Measurements from ENCODE around the gene TTLL6.

TTLL6 gene

DNA sequence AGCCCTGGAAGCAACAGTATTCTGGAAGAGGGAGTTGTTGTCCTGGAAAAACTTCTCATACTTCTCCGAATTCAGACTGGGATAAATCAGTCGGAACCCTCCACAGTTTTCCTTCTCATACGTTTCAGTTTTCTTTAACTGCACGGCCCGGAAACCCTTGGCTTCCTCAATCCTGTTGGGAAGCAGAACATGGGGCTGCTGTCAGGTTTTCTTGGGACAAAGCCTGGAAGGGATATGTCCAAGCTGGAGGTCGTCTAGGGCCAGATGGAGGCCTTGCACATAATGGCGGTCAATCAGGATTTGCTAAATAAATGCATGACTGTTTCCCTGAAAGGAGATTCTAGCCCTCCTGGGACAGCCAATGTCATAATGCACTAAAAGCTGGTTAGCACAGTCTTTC lies 29.2 kb downstream of the TTLL6 start:
- H3K4me3 ChIP-seq (ENCODE audit: low read depth, low read length), result no peak overlapping the region
- TF ChIP-seq, protein P1, sequence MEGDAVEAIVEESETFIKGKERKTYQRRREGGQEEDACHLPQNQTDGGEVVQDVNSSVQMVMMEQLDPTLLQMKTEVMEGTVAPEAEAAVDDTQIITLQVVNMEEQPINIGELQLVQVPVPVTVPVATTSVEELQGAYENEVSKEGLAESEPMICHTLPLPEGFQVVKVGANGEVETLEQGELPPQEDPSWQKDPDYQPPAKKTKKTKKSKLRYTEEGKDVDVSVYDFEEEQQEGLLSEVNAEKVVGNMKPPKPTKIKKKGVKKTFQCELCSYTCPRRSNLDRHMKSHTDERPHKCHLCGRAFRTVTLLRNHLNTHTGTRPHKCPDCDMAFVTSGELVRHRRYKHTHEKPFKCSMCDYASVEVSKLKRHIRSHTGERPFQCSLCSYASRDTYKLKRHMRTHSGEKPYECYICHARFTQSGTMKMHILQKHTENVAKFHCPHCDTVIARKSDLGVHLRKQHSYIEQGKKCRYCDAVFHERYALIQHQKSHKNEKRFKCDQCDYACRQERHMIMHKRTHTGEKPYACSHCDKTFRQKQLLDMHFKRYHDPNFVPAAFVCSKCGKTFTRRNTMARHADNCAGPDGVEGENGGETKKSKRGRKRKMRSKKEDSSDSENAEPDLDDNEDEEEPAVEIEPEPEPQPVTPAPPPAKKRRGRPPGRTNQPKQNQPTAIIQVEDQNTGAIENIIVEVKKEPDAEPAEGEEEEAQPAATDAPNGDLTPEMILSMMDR (IDR thresholded peaks at IDR 0.05; ENCODE audit: low read depth, low read length), result no peak
- no peak for DNase-seq (ENCODE audit: low read depth, low spot score)
- in situ Hi-C loops (cut with HindIII; ENCODE audit: low sequenced_read_pairs), result no loop called here

DNA sequence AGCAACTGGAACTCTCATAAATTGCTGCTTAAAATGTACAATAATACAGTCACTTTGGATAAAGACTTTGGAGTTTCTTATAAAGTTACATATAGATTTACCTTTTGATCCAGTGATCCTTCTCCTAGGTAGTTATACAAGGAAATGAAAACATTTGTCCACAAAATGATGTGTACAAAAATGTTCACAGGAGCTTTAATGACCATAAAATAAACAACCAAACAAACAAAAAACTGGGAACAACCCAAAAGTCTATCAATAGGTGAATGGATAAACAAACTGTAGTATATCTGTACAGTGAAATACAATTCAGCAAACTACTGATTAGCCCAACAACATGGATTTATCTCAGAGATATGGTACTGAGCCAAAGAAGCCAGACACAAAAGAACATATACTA lies 37.6 kb downstream of the TTLL6 start:
- no peak overlapping the region for H3K4me3 ChIP-seq (ENCODE audit: low read depth, low read length)
- DNase-seq (ENCODE audit: low read depth, low spot score), result no peak
- TF ChIP-seq, protein P1 (IDR thresholded peaks at IDR 0.05; ENCODE audit: low read depth, low read length), result no peak
- in situ Hi-C loops (cut with HindIII; ENCODE audit: low sequenced_read_pairs), result no loop called here

DNA sequence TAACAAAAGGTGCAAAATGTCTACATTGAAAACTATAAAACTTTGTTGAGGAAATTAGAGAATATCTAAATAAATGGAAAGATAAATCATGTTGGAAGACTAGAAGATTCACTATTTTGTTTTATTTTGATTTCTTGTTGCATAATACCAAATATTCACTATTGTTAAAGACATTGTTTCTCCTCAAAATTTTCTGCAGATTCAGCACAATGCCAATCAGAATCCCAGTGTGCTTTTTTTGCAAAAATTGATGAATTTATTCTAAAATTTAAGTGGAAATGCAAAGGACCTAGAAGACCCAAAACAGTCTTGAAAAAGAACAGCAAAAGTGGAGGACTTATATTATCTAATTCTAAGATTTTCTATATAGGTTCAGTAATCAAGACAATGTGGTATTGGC lies 40.4 kb downstream of the TTLL6 start:
- in situ Hi-C loops (cut with HindIII; ENCODE audit: low sequenced_read_pairs), result no loop called here
- no peak overlapping the region for H3K4me3 ChIP-seq (ENCODE audit: low read depth, low read length)
- TF ChIP-seq, protein P1 (IDR thresholded peaks at IDR 0.05; ENCODE audit: low read depth, low read length), result no peak
- no peak for DNase-seq (ENCODE audit: low read depth, low spot score)

GRCh38 chr17:48773245-48773644 lies 43.8 kb downstream of the TTLL6 start:
- no peak overlapping the region for H3K4me3 ChIP-seq (ENCODE audit: low read depth, low read length)
- DNase-seq (ENCODE audit: low read depth, low spot score), result no peak
- TF ChIP-seq, protein P1 (IDR thresholded peaks at IDR 0.05; ENCODE audit: low read depth, low read length), result no peak
- in situ Hi-C loops (cut with HindIII; ENCODE audit: low sequenced_read_pairs), result no loop called here

- in situ Hi-C loops (cut with HindIII; ENCODE audit: low sequenced_read_pairs), result no loop called here
- DNase-seq (ENCODE audit: low read depth, low spot score), result no peak
- TF ChIP-seq, protein P1 (IDR thresholded peaks at IDR 0.05; ENCODE audit: low read depth, low read length), result no peak
- no peak overlapping the region for H3K4me3 ChIP-seq (ENCODE audit: low read depth, low read length)
Observed at GRCh38 chr17:48770954-48771353, 46.1 kb downstream of the TTLL6 start.

DNA sequence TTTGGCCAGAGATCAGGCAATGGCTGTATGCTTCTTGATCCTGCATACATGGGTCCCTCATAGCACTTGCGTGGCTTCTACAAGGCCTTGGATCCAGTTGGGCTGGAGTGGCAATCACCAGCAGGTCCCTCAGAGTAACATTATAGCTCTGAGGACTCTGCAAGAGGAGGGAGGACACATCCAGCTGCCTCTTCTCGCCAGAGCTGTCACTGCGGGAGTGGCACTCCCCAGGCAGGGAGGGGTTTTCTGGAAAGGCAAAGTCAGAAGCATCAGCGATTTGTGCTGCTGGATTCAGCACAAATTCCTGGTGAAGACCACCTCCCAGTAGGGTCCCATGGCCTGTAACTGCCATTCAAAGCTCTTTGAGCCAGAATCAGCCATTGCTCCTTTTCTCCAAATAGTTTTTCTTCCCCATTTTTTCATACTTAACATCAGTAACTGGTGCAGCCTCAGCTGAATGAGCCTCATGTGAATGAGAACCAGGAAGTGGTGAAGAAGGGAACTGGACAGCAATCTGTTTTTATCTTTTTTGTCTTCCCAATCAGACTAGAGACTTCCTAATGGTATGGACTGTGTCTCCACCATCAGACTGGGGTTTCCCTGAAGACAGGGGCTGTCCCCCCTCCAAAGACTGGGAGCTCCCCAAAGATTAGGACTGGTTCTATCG lies 47.9 kb downstream of the TTLL6 start:
- DNase-seq (ENCODE audit: low read depth, low spot score), result no peak
- no peak overlapping the region for H3K4me3 ChIP-seq (ENCODE audit: low read depth, low read length)
- in situ Hi-C loops (cut with HindIII; ENCODE audit: low sequenced_read_pairs), result no loop called here
- TF ChIP-seq, protein P1 (IDR thresholded peaks at IDR 0.05; ENCODE audit: low read depth, low read length), result no peak

Data from astrocyte of the spinal cord (primary cell).